Osteoblast (primary cell): ENCODE data around the gene WDR83. TPM values are rescaled to one million over a fixed set of nuclear protein-coding genes. Genes with fewer than 3 reads are reported as not detected.

Experiments
- DNase-seq: peaks from one replicate; pipeline ENCODE4 v3.0.0; 2011; ENCODE audit warnings: low spot score, mixed read lengths; ENCODE audit not compliant: insufficient read length; ENCODE audit errors: missing footprints
- H2AFZ ChIP-seq: 2 replicates; pipeline ENCODE4 v1.6.0; 2011; ENCODE audit warnings: mild to moderate bottlenecking, low read length
- H3K27ac ChIP-seq: 2 replicates; pipeline ENCODE4 v1.5.1; 2011; ENCODE audit warnings: mild to moderate bottlenecking, low read depth, low read length, moderate library complexity
- H3K27me3 ChIP-seq: 2 replicates; pipeline ENCODE4 v1.6.0; 2012; ENCODE audit warnings: mild to moderate bottlenecking, control low read depth, inconsistent platforms, low read length, moderate library complexity; ENCODE audit not compliant: insufficient read depth
- H3K36me3 ChIP-seq: 2 replicates; pipeline ENCODE4 v1.5.1; 2011; ENCODE audit warnings: mild to moderate bottlenecking, low read length, control low read depth, moderate library complexity; ENCODE audit not compliant: insufficient read depth
- H3K4me1 ChIP-seq: 2 replicates; pipeline ENCODE4 v1.5.1; 2011; ENCODE audit warnings: mild to moderate bottlenecking, low read length, control low read depth, moderate library complexity; ENCODE audit not compliant: insufficient read depth
- H3K4me2 ChIP-seq: 2 replicates; pipeline ENCODE4 v1.6.0; 2011; ENCODE audit warnings: mild to moderate bottlenecking, low read length; ENCODE audit not compliant: insufficient read depth
- H3K4me3 ChIP-seq: fragments of 200-600 bp; sonication (generic); 3 replicates; pipeline ENCODE4 v1.5.1; 2012; ENCODE audit warnings: mild to moderate bottlenecking, low read length, inconsistent platforms; ENCODE audit not compliant: insufficient read depth
- H3K79me2 ChIP-seq: 2 replicates; pipeline ENCODE4 v1.6.0; 2012; ENCODE audit warnings: mild to moderate bottlenecking, low read length, control low read depth, inconsistent platforms; ENCODE audit not compliant: insufficient read depth
- H3K9me3 ChIP-seq: 2 replicates; pipeline ENCODE4 v1.5.1; 2011; ENCODE audit warnings: low read depth, low read length, control low read depth
- H4K20me1 ChIP-seq: 2 replicates; pipeline ENCODE4 v1.6.0; 2012; ENCODE audit warnings: mild to moderate bottlenecking, low read length, control low read depth; ENCODE audit not compliant: insufficient read depth
- CTCF ChIP-seq: IDR thresholded peaks from 2 replicates; pipeline ENCODE4 v1.5.1; 2011; ENCODE audit warnings: mild to moderate bottlenecking, low read depth, low read length, moderate library complexity; ENCODE audit errors: extremely low read depth
- small RNA-seq: library from RNA; depleted of rRNA; stranded (forward); fragments of <200 nt; gene quantifications from one replicate; pipeline ENCODE3, GENCODE V24; 2012
- total RNA-seq: library from RNA; depleted of rRNA; stranded (reverse); fragments of >200 nt; gene quantifications from 2 replicates; pipeline ENCODE4 v1.2.3, GENCODE V29; 2012

WDR83 gene
- total RNA-seq, 1 donor: 8.0 TPM

- H4K20me1 ChIP-seq: peaks cover 17% of the 10 kb centered on the region
- H2AFZ ChIP-seq: peak overlapping the region; percentile 85
- no peaks in the 10 kb centered on the region for H3K27me3 ChIP-seq
- peak; percentile 100 for DNase-seq
- H3K36me3 ChIP-seq: peaks cover 19% of the 10 kb centered on the region
- H3K4me2 ChIP-seq: peak overlapping the region; percentile 88
- no peaks in the 10 kb centered on the region for H3K9me3 ChIP-seq
- H3K4me3 ChIP-seq: peak overlapping the region; percentile 92
- H3K27ac ChIP-seq: peak overlapping the region; percentile 79
- peaks cover 52% of the 10 kb centered on the region for H3K79me2 ChIP-seq
- H3K4me1 ChIP-seq: peaks cover 25% of the 10 kb centered on the region
- no peak for TF ChIP-seq CTCF
Measured at GRCh38 chr19:12722566-12723380, 56.2 kb downstream of the WDR83 start.

GRCh38 chr19:12723381-12723640 lies 56.7 kb downstream of the WDR83 start:
- TF ChIP-seq CTCF: no peak
- Histone ChIP-seq H3K4me1 (peaks cover 25% of the 10 kb centered on the region), H3K9me3 (no peaks in the 10 kb centered on the region), H3K4me2 (peak overlapping the region; percentile 88), H3K4me3 (peak overlapping the region; percentile 92), H3K27ac (peak overlapping the region; percentile 57), H3K27me3 (no peaks in the 10 kb centered on the region), H2AFZ (peak overlapping the region; percentile 85), H4K20me1 (peaks cover 17% of the 10 kb centered on the region), H3K36me3 (peaks cover 20% of the 10 kb centered on the region), H3K79me2 (peaks cover 46% of the 10 kb centered on the region)
- DNase-seq: no peak

GRCh38 chr19:12723641-12724426 lies 57.2 kb downstream of the WDR83 start, which contains the start of gene TNPO2:
TNPO2 (minus strand) TSS chr19:12723932; CDS start chr19:12720977, 2,955 bp downstream.
- no peak for TF ChIP-seq CTCF
- Histone ChIP-seq H3K4me1 (peaks cover 19% of the 10 kb centered on the region), H3K27ac (peak within 1 kb of the TSS; percentile 57), H3K4me3 (peak within 1 kb of the TSS; percentile 92), H3K79me2 (peaks cover 43% of the 10 kb centered on the region), H3K36me3 (peaks cover 19% of the 10 kb centered on the region), H4K20me1 (peaks cover 12% of the 10 kb centered on the region), H3K4me2 (peak within 1 kb of the TSS; percentile 88), H2AFZ (peak within 1 kb of the TSS; percentile 85), H3K9me3 (no peaks in the 10 kb centered on the region), H3K27me3 (no peaks in the 10 kb centered on the region)
- peak; percentile 91 for DNase-seq

Small RNAs within 50 kb of the gene (small RNA-seq; reads per million reads assigned to genes)
- gene SNORD41: 6.0 reads per million, percentile 88 among the genes with 10 or more reads in this experiment

Other genes starting within 250 kb of the WDR83 start
- gene ZNF443, start 225.8 kb upstream of the WDR83 start, total RNA-seq: 2.5 and 2.7 TPM in 2 replicates
- gene ZNF709, start 182.0 kb upstream of the WDR83 start, total RNA-seq: 5.0 and 5.1 TPM in 2 replicates
- 7.4 and 9.0 TPM in 2 replicates for gene ZNF564, start 115.3 kb upstream of the WDR83 start, total RNA-seq
- gene ZNF490, start 56.0 kb upstream of the WDR83 start, total RNA-seq: 8.7 and 10.6 TPM in 2 replicates
- gene ZNF791, start 55.9 kb upstream of the WDR83 start, total RNA-seq: 16.5 and 16.6 TPM in 2 replicates
- 35.8 and 43.0 TPM in 2 replicates for gene MAN2B1, start 65 bp upstream of the WDR83 start, total RNA-seq
- 50.4 and 52.5 TPM in 2 replicates for gene DHPS, start 15.1 kb downstream of the WDR83 start, total RNA-seq
- not detected in 2 replicates for gene GNG14, start 21.2 kb downstream of the WDR83 start, total RNA-seq
- gene FBXW9, start 29.8 kb downstream of the WDR83 start, total RNA-seq: 17.1 and 18.5 TPM in 2 replicates
- gene TNPO2, start 57.1 kb downstream of the WDR83 start, total RNA-seq: 36.6 and 39.8 TPM in 2 replicates
- gene TRIR, start 67.9 kb downstream of the WDR83 start, total RNA-seq: 123 and 136 TPM in 2 replicates
- 99.5 and 104 TPM in 2 replicates for gene GET3, start 70.7 kb downstream of the WDR83 start, total RNA-seq
- not detected in 2 replicates for gene BEST2, start 85.0 kb downstream of the WDR83 start, total RNA-seq
- 16.8 and 21.7 TPM in 2 replicates for gene HOOK2, start 108.7 kb downstream of the WDR83 start, total RNA-seq
- gene JUNB, start 124.7 kb downstream of the WDR83 start, total RNA-seq: 85.5 and 93.0 TPM in 2 replicates
- 155 and 156 TPM in 2 replicates for gene PRDX2, start 135.0 kb downstream of the WDR83 start, total RNA-seq
- gene THSD8, start 135.3 kb downstream of the WDR83 start, total RNA-seq: 0.29 TPM in 1 of 2 replicates, not detected in the other
- gene RNASEH2A, start 139.8 kb downstream of the WDR83 start, total RNA-seq: 7.6 and 8.3 TPM in 2 replicates
- not detected in 2 replicates for gene RTBDN, start 167.8 kb downstream of the WDR83 start, total RNA-seq
- gene MAST1, start 171.7 kb downstream of the WDR83 start, total RNA-seq: 0.29 and 0.72 TPM in 2 replicates
- 48.1 and 61.0 TPM in 2 replicates for gene DNASE2, start 214.6 kb downstream of the WDR83 start, total RNA-seq
- gene KLF1, start 220.4 kb downstream of the WDR83 start, total RNA-seq: not detected in 2 replicates
- 23.0 and 31.1 TPM in 2 replicates for gene GCDH, start 224.4 kb downstream of the WDR83 start, total RNA-seq